Liver (tissue), 3 donors: ENCODE data around the gene RHO.

Source experiments
- ATF3 ChIP-seq: IDR thresholded peaks from 2 replicates; pipeline ENCODE4 v1.6.1; 2016; ENCODE audit warnings: antibody characterized with exemption
- CTCF ChIP-seq: fragments of 150-350 bp; IDR thresholded peaks from 2 replicates; pipeline ENCODE4 v1.5.1; 2017; ENCODE audit warnings: improper control_type of control experiment, low read depth, low read length; ENCODE audit not compliant: missing input control
- EGR1 ChIP-seq, 2 donors: IDR thresholded peaks; 2 replicates each; pipeline ENCODE4 v1.6.1; 2016 to 2018; ENCODE audit warnings: antibody characterized with exemption in 2 of 2, low read depth in 2 of 2
- FOXA1 ChIP-seq: IDR thresholded peaks from 2 replicates; pipeline ENCODE4 v1.6.1; 2016; ENCODE audit warnings: antibody characterized with exemption
- GABPA ChIP-seq, 2 donors: IDR thresholded peaks in 1 of 2; conservative IDR thresholded peaks in 1 of 2; 2 replicates each; pipeline ENCODE4 v1.6.1; 2016; ENCODE audit warnings: antibody characterized with exemption in 2 of 2, mild to moderate bottlenecking in 1 of 2, moderate library complexity in 1 of 2
- HNF4G ChIP-seq: IDR thresholded peaks from 2 replicates; pipeline ENCODE4 v1.6.1; 2016; ENCODE audit warnings: antibody characterized with exemption
- JUND ChIP-seq, 2 donors: IDR thresholded peaks; 2 replicates each; pipeline ENCODE4 v1.6.1; 2016; ENCODE audit warnings: antibody characterized with exemption in 2 of 2
- MAX ChIP-seq: IDR thresholded peaks from 2 replicates; pipeline ENCODE4 v1.6.1; 2016; ENCODE audit warnings: antibody characterized with exemption
- RAD21 ChIP-seq, 2 donors: IDR thresholded peaks; 2 replicates each; pipeline ENCODE4 v1.6.1; 2016; ENCODE audit warnings: antibody characterized with exemption in 2 of 2, mild to moderate bottlenecking in 2 of 2
- REST ChIP-seq: IDR thresholded peaks from 2 replicates; pipeline ENCODE4 v1.6.1; 2016; ENCODE audit warnings: antibody characterized with exemption, mild to moderate bottlenecking
- TAF1 ChIP-seq: conservative IDR thresholded peaks from 2 replicates; pipeline ENCODE4 v1.6.1; 2016; ENCODE audit warnings: antibody characterized with exemption, mild to moderate bottlenecking
- YY1 ChIP-seq: IDR thresholded peaks from 2 replicates; pipeline ENCODE4 v1.6.1; 2016; ENCODE audit warnings: antibody characterized with exemption, mild to moderate bottlenecking
- ZBTB33 ChIP-seq: IDR thresholded peaks from 2 replicates; pipeline ENCODE4 v1.6.1; 2016; ENCODE audit warnings: antibody characterized with exemption
- donor health status: healthy.
- donor health status: healthy.

- TF ChIP-seq CTCF: no peak
- TF ChIP-seq MAX: no peak
- TF ChIP-seq ATF3: no peak
- TF ChIP-seq YY1: no peak
- no peak for TF ChIP-seq GABPA (IDR thresholded peaks at IDR 0.05 in 1 of 2, conservative IDR thresholded peaks at IDR 0.05 in 1 of 2)
- no peak for TF ChIP-seq REST
- TF ChIP-seq JUND (IDR thresholded peaks at IDR 0.05): no peak
- TF ChIP-seq RAD21 (IDR thresholded peaks at IDR 0.05): no peak
- TF ChIP-seq HNF4G: no peak
- no peak for TF ChIP-seq TAF1
- no peak for TF ChIP-seq EGR1 (IDR thresholded peaks at IDR 0.05; ENCODE audit: low read depth in 2 of 2)
- TF ChIP-seq ZBTB33: no peak
- TF ChIP-seq FOXA1: no peak
Measured at GRCh38 chr3:129529436-129530210, 1.2 kb downstream of the RHO start.
